Stimulated activated CD4-positive, alpha-beta T cell treated with anti-CD3 and anti-CD28 coated beads, TNF-alpha, amount 100 ng/mL, for 1 hour (primary cell): ENCODE measurements around the gene DPYSL5.

ENCODE experiments used
- DNase-seq, 3 donors: peaks; one replicate each; pipeline ENCODE4 v3.0.0-alpha.2; 2020; ENCODE audit warnings: low read depth in 3 of 3, low spot score in 1 of 3

Gene DPYSL5

DNA sequence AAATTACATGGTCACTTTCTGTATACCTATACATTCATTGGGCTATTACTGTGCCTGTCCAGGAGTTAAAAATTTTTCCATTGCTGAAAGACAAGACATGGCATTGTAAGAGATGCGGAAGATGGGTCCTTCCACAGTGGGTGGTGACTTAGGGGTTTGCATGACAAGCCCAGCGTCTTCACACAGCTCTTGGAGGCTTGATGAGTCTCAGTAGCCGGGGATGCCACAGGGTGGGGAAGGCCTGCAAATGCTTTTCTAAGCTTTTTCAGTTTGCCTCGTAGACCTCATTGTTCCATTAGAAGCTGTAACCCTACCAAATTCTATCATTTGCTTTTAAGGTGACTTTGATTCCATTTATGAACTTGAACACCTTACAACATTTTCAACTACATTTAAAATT is 104.4 kb downstream of the DPYSL5 start:
- no peak for DNase-seq

DNA sequence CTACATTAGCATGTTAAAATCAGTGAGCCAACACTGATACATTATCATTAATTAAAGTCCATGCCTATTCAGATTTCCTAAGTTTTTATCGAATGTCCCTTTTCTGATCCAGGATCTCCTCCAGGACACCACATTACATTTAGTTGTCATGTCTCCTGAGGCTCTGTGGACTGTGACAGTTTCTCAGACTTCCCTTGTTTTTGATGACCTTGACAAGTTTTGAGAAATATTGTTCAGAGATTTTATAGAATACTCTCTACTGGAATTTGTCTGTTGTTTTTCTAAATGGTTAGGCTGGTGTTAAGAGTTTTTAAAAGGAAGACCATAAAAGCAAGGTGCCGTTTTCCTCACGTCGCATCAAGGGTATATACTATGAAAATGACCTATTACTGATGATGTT is 106.2 kb downstream of the DPYSL5 start:
- DNase-seq, result no peak

DNA sequence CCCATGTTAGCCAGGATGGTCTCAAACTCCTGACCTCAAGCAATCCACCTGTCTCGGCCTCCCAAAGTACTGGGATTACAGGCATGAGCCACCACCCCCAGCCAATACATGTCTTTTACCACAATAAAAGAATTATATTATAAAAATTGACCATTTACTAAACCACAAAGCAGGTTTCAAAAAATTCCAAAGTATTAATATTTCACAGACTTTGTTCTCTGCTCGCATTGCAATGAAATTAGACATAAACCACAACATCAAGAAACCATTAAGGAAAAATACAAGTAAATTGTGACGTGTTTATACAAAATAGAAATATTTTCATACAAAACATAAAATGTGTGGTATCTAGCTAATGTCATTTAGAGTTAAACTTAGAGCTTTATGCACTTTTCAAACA is 109.1 kb downstream of the DPYSL5 start:
- no peak for DNase-seq

DNA sequence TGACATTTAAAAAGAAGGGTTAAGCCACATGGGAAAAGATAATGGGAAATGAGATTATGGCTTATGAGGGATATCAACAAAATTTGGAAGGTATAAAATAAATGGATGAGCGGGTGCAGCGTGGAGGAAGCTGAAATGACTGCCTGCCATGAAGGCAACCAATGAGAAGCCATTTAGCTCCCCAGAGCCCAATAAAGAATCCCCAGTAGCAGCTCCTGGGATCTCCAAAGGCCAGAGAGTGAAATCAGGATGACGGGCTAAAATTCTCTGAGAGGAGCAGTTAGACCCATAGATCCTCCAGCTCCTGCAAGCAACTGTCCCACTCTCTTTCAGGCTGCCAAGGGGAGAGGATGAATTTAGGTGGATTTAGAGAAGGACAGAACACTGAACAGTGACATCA is 109.6 kb downstream of the DPYSL5 start:
- no peak for DNase-seq

DNA sequence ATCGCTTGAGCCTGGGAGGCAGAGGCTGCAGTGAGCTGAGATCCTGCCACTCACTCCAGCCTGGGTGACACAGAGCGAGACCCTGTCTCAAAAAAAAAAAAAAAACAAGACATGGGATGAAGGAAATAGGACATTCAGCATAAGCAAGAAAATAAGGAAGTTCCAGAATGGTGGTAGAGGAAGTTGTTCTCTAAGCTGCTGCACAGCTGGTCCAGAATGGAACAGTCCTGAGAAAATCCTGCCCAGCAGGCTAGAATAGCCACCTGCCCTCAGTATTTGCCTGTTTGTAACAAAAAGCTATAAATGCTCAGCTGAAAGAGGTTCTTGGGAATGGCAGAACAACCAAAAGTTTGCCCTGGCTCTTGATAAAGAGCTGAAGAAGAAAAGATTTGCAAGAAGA is 111.4 kb downstream of the DPYSL5 start:
- no peak for DNase-seq

DNA sequence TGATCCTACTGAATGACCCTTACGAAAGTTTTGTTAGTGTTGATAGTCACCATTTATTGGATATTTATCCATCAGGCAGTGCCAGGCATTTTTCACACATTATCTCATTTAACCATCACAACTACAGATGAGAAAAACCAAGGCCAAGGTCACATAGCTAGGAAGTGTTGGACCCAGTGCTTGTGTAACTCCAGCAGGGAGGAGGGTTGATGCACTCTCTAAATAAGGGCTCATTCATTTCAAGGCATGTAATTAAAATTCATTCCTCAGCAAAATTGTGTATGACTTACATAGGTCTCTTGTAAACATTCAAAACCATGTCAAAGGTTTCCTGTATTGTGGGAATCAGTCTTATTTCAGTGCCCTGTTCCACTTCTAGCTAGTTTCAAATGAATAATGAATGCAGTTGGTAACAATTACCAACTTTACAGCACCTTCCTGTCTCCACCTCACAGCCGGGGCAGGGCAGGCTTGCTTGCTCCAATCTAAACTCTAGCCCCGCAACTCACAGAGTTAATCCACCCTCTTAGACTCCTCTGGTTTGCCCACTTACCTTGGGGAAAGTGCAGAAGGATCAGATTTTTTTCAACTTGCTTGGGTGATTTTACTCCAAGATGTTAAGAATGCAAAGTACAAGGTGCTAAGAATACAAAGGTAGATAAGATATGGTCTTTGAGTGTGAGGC is 116.7 kb downstream of the DPYSL5 start:
- DNase-seq, result no peak

DNA sequence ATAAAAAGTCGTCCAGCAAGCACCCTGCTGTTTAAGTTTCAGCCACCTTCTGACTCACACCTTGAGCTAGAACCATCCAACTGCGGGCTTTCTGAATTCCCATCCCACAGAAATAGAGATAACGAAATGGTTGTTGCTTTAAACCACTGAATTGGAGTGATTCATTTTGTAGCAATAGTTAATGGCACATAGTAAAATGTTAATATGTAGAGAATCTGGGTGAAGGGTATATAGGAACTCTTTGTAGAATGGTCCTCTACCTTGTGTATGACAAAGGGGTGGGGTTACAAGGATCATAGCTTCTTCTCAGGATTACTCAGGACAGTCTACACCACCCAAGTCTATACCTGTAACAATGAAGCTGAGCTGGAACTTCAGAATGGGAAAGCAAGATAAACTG is 120.1 kb downstream of the DPYSL5 start:
- no peak for DNase-seq

DNA sequence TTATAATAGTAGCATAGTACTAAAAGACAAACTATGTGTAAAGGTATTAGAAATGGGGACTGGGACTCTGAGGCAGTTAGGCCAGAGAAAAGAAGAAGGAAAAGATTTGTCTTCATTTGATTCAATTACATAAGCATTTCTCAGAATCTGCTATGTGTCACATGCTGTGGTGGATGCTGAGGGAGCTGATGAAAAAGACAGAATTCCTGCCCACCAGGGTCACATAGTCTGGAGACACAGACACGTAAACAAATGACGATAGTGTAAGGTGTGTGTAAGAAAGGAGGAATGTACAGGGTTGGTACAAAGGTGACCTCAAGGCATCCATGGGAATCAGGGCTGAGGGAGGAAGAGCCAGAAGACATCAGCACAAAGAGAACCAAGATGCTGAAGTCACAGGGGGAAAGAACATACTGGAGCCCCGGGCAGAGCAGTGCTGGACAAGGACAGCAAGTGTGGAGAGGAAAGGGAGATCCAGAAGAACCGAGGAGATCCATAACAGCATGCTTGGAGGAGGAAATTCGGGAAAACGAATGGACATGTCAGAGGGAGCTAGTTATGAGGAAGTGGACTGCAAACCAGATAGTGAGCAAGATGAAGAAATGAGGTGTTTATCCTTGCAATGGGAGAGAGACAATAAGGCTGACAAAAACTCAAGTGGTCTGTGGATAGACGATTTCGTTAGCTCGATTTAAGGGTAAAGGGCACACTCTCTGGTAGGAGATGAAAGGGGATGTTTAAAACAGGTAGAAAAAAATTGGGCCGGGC is 121.3 kb downstream of the DPYSL5 start:
- DNase-seq, result no peak

DNA sequence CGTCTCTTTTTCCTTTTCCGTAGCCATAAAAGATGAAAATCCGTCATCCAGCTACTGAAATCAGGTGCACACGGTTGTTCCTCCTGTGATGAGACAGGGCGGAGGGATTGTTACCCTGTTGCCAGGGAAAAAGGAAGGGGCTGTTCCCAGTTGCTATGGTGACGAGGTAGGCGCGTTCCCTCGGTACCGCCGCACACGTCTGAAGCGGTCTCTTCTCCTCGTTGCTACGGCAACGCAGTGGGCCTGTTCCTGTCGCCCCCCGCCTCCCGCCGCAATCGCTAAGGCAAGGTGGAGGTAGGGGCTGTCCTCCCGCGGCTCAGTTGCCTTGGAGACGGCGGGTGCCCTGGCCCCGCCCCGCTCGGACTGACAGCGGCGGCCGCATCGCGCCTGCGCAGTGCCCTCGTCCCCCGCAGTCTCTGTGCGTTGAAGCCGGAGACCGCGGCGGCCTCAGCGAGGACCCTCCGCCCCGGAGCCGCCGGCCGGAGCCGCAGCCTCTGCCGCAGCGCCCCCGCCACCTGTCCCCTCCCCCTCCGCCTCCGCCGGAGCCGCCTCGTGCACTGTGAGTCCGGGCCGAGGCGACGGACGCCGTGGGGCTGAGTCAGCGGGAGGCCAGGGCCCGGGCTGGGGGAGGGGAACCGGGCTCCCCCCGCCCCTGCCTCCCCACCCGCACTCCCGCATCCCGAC is 122.5 kb downstream of the DPYSL5 start, which contains the start of gene MAPRE3:
TSS of gene MAPRE3 (plus strand) at position 394 of the 684 bp plus-strand sequence. CDS start 51,582 bp downstream, outside the sequence.
- DNase-seq, result peak; percentile 37 to 67 (median 54)

DNA sequence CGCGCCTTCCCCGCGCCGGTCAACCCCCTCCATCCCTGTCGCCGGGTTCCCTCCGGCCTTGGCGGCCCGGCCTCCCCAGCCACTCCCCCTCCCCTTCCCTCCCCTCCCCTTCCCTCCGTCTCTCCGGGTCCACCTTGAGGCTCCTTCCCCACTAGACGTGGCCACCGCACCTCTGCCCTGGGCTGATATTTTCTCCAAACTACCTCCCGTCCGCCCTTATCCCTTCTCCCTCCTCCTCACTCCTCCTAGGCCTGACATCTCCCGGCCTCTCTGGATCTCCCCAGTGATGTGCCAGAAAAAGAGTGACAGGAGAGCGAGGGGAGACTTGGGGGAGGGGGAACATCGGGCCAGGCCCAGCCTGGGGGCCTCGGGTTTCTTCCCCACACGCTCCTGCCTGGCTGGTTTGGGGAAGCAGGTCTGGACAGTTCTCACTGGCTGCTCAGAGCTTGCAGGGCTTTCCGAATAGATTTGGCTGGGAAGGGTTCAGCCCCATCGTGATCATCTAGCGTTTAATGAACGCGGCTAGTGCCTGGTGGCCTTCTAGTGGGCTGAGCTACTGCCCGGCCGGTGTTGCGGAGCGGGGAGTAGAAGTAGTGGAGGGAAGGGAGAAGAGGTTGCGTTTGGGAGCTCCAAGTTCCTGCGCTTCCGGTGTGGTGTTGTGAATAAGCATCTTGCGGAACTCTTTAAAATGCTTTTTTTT is 123.1 kb downstream of the DPYSL5 start:
- no peak for DNase-seq

DNA sequence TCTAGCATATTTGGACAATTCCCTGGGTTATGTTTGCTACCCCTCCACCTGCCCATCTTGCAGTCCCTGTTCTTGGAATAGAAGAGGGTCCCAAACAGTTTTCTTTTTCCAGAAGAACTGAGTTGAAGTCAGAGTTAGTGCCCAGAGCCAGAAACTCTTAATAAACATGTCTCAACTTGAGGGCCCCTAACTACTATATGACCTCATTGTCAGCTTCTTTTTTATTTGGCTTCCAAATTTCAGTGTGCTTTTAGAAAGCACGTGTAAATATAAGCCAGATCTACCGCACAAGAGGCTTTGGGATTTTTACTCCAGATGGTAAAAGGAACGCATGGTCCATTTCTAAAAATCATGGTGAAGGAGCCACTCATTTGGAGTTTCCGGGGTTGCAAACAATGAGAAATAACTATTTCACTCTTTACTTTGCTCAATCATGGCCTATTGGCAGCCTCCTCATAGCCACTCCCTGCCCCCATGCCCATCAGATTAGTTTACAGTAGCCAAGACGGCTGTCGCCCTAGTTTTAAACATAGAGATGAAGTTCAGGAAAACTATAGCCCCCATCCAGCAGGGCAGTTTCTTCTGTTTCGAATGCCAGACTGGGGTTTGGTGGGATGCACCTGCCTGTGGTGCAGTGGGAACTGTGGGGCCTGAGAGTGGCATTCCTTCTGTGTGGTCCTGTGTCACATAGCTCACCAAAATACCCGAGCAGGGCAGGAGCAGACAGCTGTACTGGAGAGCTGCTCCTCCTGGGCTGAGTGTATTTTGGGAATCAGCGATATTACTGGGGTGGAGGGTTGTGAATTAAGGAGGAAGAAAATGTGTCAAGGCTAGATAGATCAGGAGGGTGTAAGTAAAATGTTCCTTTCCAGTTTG is 124.2 kb downstream of the DPYSL5 start:
- no peak for DNase-seq

DNA sequence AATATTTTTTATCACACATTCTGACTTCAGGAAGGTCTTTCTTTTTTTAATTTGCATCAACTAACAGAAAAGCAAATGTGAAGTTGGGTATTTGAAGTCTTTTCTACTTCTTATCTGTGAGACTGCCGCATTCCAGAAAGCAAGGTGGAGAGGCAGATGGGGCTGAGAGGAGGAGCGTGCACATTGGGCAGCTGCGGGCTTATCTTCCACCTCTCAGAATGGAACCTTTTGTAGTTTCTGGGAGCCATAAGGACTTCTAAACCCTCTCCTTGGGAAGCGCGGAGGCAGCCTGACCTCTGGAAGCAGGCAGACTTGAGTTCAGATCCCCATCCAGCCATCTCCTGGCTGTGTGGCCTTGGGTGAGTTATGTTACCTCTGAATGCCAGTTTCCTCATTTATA is 126.4 kb downstream of the DPYSL5 start:
- no peak for DNase-seq

DNA sequence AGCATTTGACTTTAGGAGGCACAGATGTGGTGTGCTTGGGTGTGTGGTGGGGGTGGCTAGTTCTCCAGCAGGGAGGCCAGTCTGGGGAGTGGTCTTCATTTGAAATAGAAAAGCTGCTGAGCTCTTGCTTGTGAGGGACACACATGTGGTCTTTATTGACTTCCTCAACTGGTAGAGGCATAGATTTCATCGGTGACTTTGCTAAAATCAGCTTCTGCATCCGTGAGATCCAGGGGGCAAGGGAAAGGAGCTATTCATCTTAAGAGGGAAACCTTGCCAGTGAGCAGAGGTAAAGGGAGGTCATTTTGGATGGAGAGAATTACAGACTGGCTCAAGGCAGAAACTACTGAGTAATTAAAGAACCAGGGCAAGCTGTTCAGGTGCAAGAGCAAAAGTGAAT is 127.2 kb downstream of the DPYSL5 start:
- DNase-seq, result no peak

DNA sequence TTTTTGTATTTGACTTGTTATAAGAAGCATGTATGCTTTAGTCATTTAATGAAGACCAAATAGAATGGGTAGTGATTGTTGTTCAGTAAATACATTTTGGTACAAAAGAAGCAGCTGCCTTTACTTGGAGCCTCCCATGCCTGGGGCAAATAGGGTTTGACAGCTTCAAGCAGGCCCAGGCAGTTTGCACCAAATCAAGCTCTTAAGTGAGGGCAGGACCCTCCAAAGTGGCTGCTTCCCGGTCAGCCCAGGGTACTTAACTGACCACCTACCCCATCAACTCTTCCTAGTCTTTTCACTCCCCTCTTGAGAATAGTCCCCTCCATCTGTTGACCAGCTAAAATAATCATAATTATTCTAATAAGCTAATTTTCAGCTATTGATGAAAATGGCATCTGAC is 127.7 kb downstream of the DPYSL5 start:
- DNase-seq, result no peak

DNA sequence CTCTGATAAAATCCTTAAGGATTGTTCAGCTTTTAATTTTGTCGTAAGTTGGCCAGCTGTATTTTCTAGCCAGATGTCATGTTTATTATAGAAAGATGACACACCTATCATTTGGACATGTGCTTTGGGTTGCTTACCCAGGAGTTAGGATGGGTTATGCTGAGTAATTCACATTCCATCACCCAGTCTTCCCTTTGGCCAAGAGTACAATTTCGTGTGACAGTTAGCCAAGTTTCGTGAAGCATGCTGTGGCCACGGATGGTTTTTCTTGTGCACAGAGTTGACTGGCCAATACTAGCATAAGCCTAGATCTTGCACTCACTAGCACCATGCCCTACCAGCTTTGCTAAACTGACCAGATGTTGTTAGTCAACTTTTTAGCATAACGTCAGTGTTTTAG is 128.3 kb downstream of the DPYSL5 start:
- no peak for DNase-seq

DNA sequence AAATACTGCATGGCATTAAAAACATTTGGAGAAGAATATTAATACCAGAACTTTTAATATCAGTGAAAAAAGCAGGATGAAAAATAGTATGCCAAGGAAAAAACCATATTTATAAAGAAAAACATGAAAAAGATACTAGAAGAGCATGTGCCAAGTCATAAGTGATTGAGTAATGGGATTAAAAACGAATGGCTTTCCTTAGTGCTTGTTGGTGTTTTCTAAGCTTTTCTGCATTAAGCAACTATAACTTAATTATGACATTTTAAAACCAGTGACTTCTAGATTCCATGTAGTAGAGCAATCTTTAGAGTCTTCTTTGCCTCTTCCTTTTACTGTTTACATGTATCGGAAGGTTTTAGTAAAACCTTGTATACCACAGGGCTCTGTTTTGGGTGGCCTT is 129.1 kb downstream of the DPYSL5 start:
- DNase-seq, result no peak

DNA sequence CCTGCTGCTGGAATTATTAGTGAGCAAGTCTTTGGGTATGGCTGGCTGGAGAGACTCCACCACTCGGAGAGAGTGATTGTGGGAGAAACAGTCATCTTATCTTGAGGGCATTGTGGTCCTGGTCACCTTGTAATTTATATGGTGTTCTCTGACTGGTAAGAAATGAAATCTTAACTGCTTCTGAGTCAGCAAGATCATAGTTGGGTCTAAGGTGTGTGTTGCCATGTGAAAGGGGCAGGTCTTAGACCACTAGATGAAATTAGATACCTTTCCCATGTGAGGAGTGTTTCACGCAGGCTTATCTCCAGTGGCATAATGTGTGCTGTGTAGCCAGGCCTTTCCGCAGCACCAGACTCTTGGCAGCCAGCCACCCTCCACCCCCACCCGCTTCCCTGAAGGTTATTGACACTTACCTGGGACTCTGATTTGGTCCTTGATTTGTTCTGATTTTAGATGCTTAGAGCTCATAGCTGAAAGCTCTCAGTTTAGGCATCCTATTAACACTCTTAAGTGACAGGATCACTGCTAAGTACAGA is 130.2 kb downstream of the DPYSL5 start:
- DNase-seq, result no peak

DNA sequence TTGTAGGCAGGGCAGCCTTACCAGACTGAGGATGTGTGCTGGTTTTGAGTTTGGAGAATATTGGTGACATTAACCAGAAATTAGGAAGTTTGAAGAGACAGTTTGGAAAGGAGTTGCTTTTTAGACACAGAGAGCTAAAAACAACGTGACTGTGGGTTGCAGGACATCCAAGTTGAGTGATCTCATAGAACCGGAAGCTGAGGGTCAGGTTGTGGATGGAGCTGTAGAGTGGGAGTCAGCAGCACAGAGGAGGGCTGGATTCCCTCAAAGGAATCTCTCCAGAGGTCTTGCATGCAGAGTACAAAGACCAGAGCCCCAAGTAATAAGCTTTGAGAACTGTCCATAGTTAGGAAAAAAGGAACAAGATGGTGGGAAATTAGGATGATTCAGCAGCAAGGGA is 131.8 kb downstream of the DPYSL5 start:
- no peak for DNase-seq

DNA sequence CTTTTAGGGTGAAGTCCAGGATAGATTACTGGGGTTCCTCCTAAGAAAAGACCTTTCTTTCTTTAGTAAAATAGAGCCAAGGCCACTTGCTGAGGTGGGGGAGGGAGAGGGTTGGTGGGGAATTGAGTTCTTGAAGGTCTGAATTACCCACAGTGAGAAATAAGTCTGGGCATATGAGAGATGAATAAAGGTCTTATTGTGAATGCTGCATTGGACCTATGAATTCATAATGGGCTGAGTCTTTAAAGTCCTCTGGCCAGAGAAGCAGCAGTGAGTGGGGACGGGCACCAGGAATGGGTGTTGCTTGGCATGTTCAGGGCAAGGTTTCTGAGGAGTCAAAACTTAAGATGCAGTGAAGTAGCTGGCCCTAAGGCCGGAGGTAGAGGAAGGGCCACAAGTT is 133.0 kb downstream of the DPYSL5 start:
- no peak for DNase-seq

DNA sequence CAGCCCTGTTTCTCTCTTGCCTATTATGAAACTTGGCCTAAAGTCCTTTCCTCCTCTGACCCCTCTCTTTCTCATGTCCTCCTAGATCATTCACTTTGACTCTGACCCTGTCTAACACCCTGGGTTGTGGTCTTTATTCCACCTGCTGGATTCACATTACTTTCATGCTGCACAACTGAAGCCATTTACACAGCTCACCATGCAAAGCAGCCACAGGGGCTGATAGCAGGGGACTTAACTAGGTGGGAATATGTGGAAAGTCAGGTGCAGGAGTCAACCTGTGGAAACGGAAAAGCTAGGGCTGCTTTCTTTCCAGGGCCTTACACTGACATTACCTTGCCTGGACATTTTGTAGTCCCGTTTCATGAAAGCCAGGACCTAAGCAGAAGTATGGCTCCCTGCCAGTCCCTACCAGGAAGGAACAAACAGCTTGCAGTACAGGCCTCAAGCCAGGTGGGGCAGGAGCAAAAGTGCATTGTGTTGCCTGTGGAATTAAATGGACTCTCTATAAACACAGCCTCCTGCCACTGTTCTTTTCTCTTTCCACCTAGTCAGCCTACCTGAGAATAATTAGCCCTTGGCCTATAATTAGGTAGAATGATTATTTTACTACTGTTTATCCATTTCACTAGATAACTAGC is 134.3 kb downstream of the DPYSL5 start:
- DNase-seq, result no peak
